Fibroblast of villous mesenchyme (primary cell): Measurements from ENCODE around the gene ELOB. TPM values are rescaled to one million over a fixed set of nuclear protein-coding genes. Genes with fewer than 3 reads are reported as not detected.

Experiments used
- DNase-seq: peaks from one replicate; pipeline ENCODE4 v3.0.0-alpha.2; 2010; ENCODE audit warnings: low read depth
- H3K4me3 ChIP-seq: 2 replicates; pipeline ENCODE4 v1.5.1; 2011; ENCODE audit warnings: low read depth, mild to moderate bottlenecking, low read length
- CTCF ChIP-seq: IDR thresholded peaks from 2 replicates; pipeline ENCODE4 v1.5.1; 2012; ENCODE audit warnings: low read depth, mild to moderate bottlenecking, low read length; ENCODE audit not compliant: insufficient read depth
- total RNA-seq: library from RNA; depleted of rRNA; stranded (reverse); fragments of >200 nt; gene quantifications from 2 replicates; pipeline ENCODE4 v1.2.3, GENCODE V29; 2012

Gene ELOB
- total RNA-seq, 1 donor, result 203 TPM

GRCh38 chr16:2767140-2767731 lies 9.8 kb downstream of the ELOB start:
- no peak for TF ChIP-seq CTCF
- no peak for DNase-seq
- H3K4me3 ChIP-seq, result no peak overlapping the region

- DNase-seq, result no peak
- no peak for TF ChIP-seq CTCF
- H3K4me3 ChIP-seq, result no peak overlapping the region
Measured at GRCh38 chr16:2766430-2767139, 10.5 kb downstream of the ELOB start.

- no peak for TF ChIP-seq CTCF
- no peak for DNase-seq
- no peak overlapping the region for H3K4me3 ChIP-seq
Measured at GRCh38 chr16:2765462-2766404, 11.3 kb downstream of the ELOB start.

- H3K4me3 ChIP-seq, result no peak overlapping the region
- TF ChIP-seq CTCF, result no peak
- DNase-seq, result no peak
Measured at GRCh38 chr16:2764718-2765117, 12.4 kb downstream of the ELOB start.

GRCh38 chr16:2763173-2763572 lies 13.9 kb downstream of the ELOB start:
- DNase-seq, result no peak
- no peak overlapping the region for H3K4me3 ChIP-seq
- TF ChIP-seq CTCF, result no peak

- no peak for TF ChIP-seq CTCF
- DNase-seq, result no peak
- H3K4me3 ChIP-seq, result no peak overlapping the region
Measured at GRCh38 chr16:2762711-2763110, 14.4 kb downstream of the ELOB start.
